ENCODE data around the gene AKT2. TPM values are rescaled to one million over a fixed set of nuclear protein-coding genes. Genes with fewer than 3 reads are reported as not detected.

AKT2 gene
- total and polyA plus RNA-seq, 10 of the 15 experiments (the other 5 are each of a cell fraction or from before 2014, with no cell fraction given): 1.0 to 185 (median 71.5) TPM

DNA sequence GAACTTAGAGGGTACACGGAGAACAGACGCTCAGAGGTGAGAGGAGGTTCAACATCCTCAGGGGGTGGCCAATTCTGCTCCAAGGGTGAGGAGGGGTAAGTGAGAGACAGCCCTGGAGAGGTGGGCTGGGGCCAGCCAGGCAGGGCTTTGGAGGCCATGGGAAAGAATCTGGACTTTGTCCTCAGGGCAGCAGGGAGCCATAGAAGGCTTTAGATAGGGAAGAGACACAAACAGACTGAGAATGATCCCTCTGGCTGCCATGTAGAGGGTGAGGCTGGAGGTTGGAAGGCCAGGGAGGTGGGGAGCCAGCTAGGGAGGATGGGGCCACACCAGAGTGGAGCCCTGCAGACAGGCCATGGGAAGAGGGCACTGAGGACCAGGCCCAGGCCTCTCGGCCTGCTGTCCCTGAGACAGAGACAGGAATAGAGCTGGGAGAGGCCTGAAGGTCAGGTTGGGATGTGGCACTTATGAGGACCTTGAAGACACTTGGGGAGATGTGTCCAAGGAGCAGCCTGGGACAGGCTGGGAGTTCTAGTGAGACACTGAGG is 29.5 kb downstream of the AKT2 start:
- no TSS peak for BruUV-seq (replicated peaks)
- POLR2A ChIA-PET: no interaction called here
- no peak for DNase-seq (ENCODE audit: low read depth, low spot score)
- in situ Hi-C loops (cut with MboI) (no loop called here), intact Hi-C loops (cut with micrococcal nuclease; ENCODE audit: unreplicated experiment) (no loop called here)
- Histone ChIP-seq H3K27ac (ENCODE audit: control insufficient read depth, insufficient read depth) (no peak overlapping the region), H3K4me2 (ENCODE audit: control insufficient read depth, insufficient read depth) (no peak overlapping the region), H3K9me3 (replicated peaks; ENCODE audit: control insufficient read depth, insufficient read depth, low read length) (no peaks in the 10 kb centered on the region), H3K4me1 (ENCODE audit: control insufficient read depth, insufficient read depth, low read length) (no peaks in the 10 kb centered on the region), H3K27me3 (replicated peaks in 1 of 2; ENCODE audit: control insufficient read depth in 2 of 2, insufficient read depth in 2 of 2, low read length in 1 of 2) (no peaks in the 10 kb centered on the region), H3K9ac (ENCODE audit: control insufficient read depth, insufficient read depth, low read length) (no peak overlapping the region), H2AFZ (ENCODE audit: control insufficient read depth, low read depth, low read length) (no peak overlapping the region), H4K20me1 (ENCODE audit: control insufficient read depth, insufficient read depth) (no peaks in the 10 kb centered on the region), H3K36me3 (ENCODE audit: control insufficient read depth in 2 of 2, insufficient read depth in 2 of 2, low read length in 1 of 2) (peaks cover 23 to 25% of the 10 kb centered on the region in 2 experiments; a peak in 3 of 4 replicates), H3K79me2 (ENCODE audit: control insufficient read depth, insufficient read depth, low read length) (peaks cover 3% of the 10 kb centered on the region), H3K4me3 (no peak overlapping the region)
- RAD21 ChIA-PET (ENCODE audit: unreplicated experiment): no interaction called here
- no peak for ATAC-seq
- 98% methylated on average over 3 of the region's 3 CpGs for WGBS (ENCODE audit: insufficient coverage, insufficient replicate concordance, low lambda C conversion rate, missing lambda C conversion rate)
- SMC1A ChIA-PET (ENCODE audit: uncharacterized antibody, unreplicated experiment): no interaction called here
- no peak for FAIRE-seq
- CTCF ChIA-PET: no interaction called here
- TF ChIP-seq SMAD1 (IDR thresholded peaks at IDR 0.05; ENCODE audit: low read depth, partially characterized antibody) (no peak), RUNX3 (IDR thresholded peaks at IDR 0.05; ENCODE audit: low read length) (no peak), IKZF1 (conservative IDR thresholded peaks at IDR 0.05) (no peak), E2F4 (IDR thresholded peaks at IDR 0.05; ENCODE audit: low read depth, low read length) (no peak), STAT1 (conservative IDR thresholded peaks at IDR 0.05) (no peak), RBBP5 (conservative IDR thresholded peaks at IDR 0.05) (no peak), IRF3 (IDR thresholded peaks at IDR 0.05) (no peak), EZH2 (IDR thresholded peaks at IDR 0.05; ENCODE audit: borderline replicate concordance, control insufficient read depth, low read depth, low read length) (no peak), TBL1XR1 (IDR thresholded peaks at IDR 0.05; ENCODE audit: low read depth, low read length) (no peak), MYC (IDR thresholded peaks at IDR 0.05; ENCODE audit: insufficient read depth, insufficient read length, insufficient replicate concordance, low read length, severe bottlenecking) (no peak), YY1 (IDR thresholded peaks at IDR 0.05; ENCODE audit: low read depth, low read length) (no peak), ATF7 (IDR thresholded peaks at IDR 0.05; ENCODE audit: low read depth) (no peak), GABPA (IDR thresholded peaks at IDR 0.05; ENCODE audit: low read depth) (no peak), HDAC6 (IDR thresholded peaks at IDR 0.05; ENCODE audit: unreplicated experiment) (no peak), NR2F1 (conservative IDR thresholded peaks at IDR 0.05) (no peak)
- TF ChIP-seq, protein P1, sequence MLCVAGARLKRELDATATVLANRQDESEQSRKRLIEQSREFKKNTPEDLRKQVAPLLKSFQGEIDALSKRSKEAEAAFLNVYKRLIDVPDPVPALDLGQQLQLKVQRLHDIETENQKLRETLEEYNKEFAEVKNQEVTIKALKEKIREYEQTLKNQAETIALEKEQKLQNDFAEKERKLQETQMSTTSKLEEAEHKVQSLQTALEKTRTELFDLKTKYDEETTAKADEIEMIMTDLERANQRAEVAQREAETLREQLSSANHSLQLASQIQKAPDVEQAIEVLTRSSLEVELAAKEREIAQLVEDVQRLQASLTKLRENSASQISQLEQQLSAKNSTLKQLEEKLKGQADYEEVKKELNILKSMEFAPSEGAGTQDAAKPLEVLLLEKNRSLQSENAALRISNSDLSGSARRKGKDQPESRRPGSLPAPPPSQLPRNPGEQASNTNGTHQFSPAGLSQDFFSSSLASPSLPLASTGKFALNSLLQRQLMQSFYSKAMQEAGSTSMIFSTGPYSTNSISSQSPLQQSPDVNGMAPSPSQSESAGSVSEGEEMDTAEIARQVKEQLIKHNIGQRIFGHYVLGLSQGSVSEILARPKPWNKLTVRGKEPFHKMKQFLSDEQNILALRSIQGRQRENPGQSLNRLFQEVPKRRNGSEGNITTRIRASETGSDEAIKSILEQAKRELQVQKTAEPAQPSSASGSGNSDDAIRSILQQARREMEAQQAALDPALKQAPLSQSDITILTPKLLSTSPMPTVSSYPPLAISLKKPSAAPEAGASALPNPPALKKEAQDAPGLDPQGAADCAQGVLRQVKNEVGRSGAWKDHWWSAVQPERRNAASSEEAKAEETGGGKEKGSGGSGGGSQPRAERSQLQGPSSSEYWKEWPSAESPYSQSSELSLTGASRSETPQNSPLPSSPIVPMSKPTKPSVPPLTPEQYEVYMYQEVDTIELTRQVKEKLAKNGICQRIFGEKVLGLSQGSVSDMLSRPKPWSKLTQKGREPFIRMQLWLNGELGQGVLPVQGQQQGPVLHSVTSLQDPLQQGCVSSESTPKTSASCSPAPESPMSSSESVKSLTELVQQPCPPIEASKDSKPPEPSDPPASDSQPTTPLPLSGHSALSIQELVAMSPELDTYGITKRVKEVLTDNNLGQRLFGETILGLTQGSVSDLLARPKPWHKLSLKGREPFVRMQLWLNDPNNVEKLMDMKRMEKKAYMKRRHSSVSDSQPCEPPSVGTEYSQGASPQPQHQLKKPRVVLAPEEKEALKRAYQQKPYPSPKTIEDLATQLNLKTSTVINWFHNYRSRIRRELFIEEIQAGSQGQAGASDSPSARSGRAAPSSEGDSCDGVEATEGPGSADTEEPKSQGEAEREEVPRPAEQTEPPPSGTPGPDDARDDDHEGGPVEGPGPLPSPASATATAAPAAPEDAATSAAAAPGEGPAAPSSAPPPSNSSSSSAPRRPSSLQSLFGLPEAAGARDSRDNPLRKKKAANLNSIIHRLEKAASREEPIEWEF (IDR thresholded peaks at IDR 0.05; ENCODE audit: insufficient replicate concordance, low read depth, low read length): no peak

All from GM12878 (cell line).